Hepatocyte (in vitro differentiated cells): ENCODE measurements around the gene SEPTIN8.

Source experiments
- EZH2phosphoT487 ChIP-seq: fragments of 200-600 bp; sonication (generic); IDR thresholded peaks from one replicate; pipeline ENCODE4 v1.6.1; 2018; ENCODE audit warnings: antibody characterized with exemption, mild to moderate bottlenecking, low read depth, moderate library complexity; ENCODE audit not compliant: unreplicated experiment, severe bottlenecking
- TF ChIP-seq, protein P1 (sequence below): fragments of 200-600 bp; sonication (generic); IDR thresholded peaks from 2 replicates; pipeline ENCODE4 v1.5.1; 2016; ENCODE audit warnings: antibody characterized with exemption, mild to moderate bottlenecking; ENCODE audit not compliant: poor library complexity

DNA sequence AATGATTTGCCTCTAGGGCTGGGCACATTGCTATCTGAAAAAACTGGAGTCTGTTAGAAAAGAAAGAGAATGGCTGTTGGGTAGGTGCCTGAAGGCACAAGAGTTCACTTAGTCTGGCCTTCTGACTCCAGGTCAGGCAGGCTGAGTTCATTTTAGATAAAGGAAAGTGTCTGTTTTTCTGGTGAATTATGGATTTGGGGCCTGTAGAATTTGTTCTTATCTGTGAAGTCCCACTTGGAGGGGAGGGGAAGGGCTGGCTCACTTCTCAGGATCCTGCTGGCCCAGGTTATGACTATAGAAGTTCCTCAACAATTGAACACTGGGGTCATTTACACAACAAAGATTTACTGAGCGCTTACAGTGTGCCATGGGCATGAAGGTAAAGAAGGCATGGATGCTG, 11.5 kb upstream of the SEPTIN8 start:
- TF ChIP-seq, protein P1, sequence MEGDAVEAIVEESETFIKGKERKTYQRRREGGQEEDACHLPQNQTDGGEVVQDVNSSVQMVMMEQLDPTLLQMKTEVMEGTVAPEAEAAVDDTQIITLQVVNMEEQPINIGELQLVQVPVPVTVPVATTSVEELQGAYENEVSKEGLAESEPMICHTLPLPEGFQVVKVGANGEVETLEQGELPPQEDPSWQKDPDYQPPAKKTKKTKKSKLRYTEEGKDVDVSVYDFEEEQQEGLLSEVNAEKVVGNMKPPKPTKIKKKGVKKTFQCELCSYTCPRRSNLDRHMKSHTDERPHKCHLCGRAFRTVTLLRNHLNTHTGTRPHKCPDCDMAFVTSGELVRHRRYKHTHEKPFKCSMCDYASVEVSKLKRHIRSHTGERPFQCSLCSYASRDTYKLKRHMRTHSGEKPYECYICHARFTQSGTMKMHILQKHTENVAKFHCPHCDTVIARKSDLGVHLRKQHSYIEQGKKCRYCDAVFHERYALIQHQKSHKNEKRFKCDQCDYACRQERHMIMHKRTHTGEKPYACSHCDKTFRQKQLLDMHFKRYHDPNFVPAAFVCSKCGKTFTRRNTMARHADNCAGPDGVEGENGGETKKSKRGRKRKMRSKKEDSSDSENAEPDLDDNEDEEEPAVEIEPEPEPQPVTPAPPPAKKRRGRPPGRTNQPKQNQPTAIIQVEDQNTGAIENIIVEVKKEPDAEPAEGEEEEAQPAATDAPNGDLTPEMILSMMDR = no peak
- TF ChIP-seq EZH2phosphoT487 = no peak
